Keratinocyte (primary cell): ENCODE data around the gene C11orf42. TPM values are rescaled to one million over a fixed set of nuclear protein-coding genes. Genes with fewer than 3 reads are reported as not detected.

Experiments
- DNase-seq: peaks from one replicate; pipeline ENCODE4 v3.0.0-alpha.2; 2011; ENCODE audit warnings: low read depth, missing footprints, low spot score
- FAIRE-seq: peaks from 2 replicates; lab custom pipeline; 2011; peaks lifted over from hg19 to GRCh38; lab: Jason Lieb, UNC
- H2AFZ ChIP-seq: 2 replicates; pipeline ENCODE4 v1.6.0; 2012; ENCODE audit warnings: low read length, control low read depth, inconsistent platforms; ENCODE audit not compliant: control insufficient read depth
- H3K27ac ChIP-seq: 2 replicates; pipeline ENCODE4 v1.5.1; 2011; ENCODE audit warnings: low read length; ENCODE audit not compliant: control insufficient read depth, insufficient read depth
- H3K27me3 ChIP-seq: 3 replicates; pipeline ENCODE4 v1.6.0; 2011; ENCODE audit warnings: low read length; ENCODE audit not compliant: control insufficient read depth, insufficient read depth; ENCODE audit errors: extremely low read depth
- H3K36me3 ChIP-seq, 2 experiments: 2 replicates in 1 of 2; 3 replicates in 1 of 2; pipeline ENCODE4 v1.5.1; 2011; ENCODE audit warnings: low read length in 2 of 2, mild to moderate bottlenecking in 1 of 2; ENCODE audit not compliant: control insufficient read depth in 2 of 2, insufficient read depth in 2 of 2; ENCODE audit errors: extremely low read depth in 1 of 2
- H3K4me1 ChIP-seq: 3 replicates; pipeline ENCODE4 v1.5.1; 2011; ENCODE audit warnings: low read length; ENCODE audit not compliant: control insufficient read depth, insufficient read depth; ENCODE audit errors: extremely low read depth
- H3K4me2 ChIP-seq: 3 replicates; pipeline ENCODE4 v1.6.0; 2011; ENCODE audit warnings: low read depth, low read length; ENCODE audit not compliant: control insufficient read depth, insufficient read depth; ENCODE audit errors: extremely low read depth
- H3K4me3 ChIP-seq, 3 experiments: fragments of 200-600 bp in 1 of 3; sonication (generic) in 1 of 3; 2 replicates in 2 of 3; 3 replicates in 1 of 3; pipeline ENCODE4 v1.5.1; 2011 to 2016; ENCODE audit warnings: low read length in 3 of 3, mild to moderate bottlenecking in 3 of 3, control low read depth in 2 of 3, inconsistent platforms in 1 of 3, low read depth in 1 of 3, mixed read lengths in 1 of 3, mixed run types in 1 of 3, moderate library complexity in 1 of 3; ENCODE audit not compliant: control insufficient read depth in 2 of 3, insufficient read depth in 2 of 3; ENCODE audit errors: extremely low read depth in 1 of 3
- H3K79me2 ChIP-seq: 2 replicates; pipeline ENCODE4 v1.6.0; 2012; ENCODE audit warnings: low read length; ENCODE audit not compliant: control insufficient read depth, insufficient read depth
- H3K9ac ChIP-seq: 3 replicates; pipeline ENCODE4 v1.6.0; 2011; ENCODE audit warnings: low read length; ENCODE audit not compliant: control insufficient read depth, insufficient read depth; ENCODE audit errors: extremely low read depth
- H3K9me1 ChIP-seq: 3 replicates; pipeline ENCODE4 v1.6.0; 2011; ENCODE audit warnings: low read length; ENCODE audit not compliant: control insufficient read depth, insufficient read depth; ENCODE audit errors: extremely low read depth
- H3K9me3 ChIP-seq: 2 replicates; pipeline ENCODE4 v1.5.1; 2012; ENCODE audit warnings: low read depth, low read length; ENCODE audit not compliant: control insufficient read depth
- H4K20me1 ChIP-seq: 3 replicates; pipeline ENCODE4 v1.6.0; 2011; ENCODE audit warnings: low read length; ENCODE audit not compliant: control insufficient read depth, insufficient read depth; ENCODE audit errors: extremely low read depth
- EZH2 ChIP-seq: IDR thresholded peaks from one replicate; pipeline ENCODE4 v1.6.1; 2012; ENCODE audit warnings: inconsistent platforms, mild to moderate bottlenecking, low read length, moderate library complexity
- dilution Hi-C: fragments of 300-500 bp; cut with MboI; formaldehyde crosslinking; loops from one replicate; pipeline ENCODE4 v1.7.0; 2020; ENCODE audit warnings: low sequenced_read_pairs; ENCODE audit not compliant: extremely low pct_ligation_motif_present
- polyA plus RNA-seq, 5 experiments: library from polyadenylated mRNA; depleted of rRNA in 3 of 5; stranded (reverse) in 3 of 5; stranded (forward) in 1 of 5; unstranded in 1 of 5; fragments of >200 nt; gene quantifications; 1 replicate in 1 of 5; 2 replicates in 3 of 5; 3 replicates in 1 of 5; pipeline versions ENCODE4 v1.2.1 to v1.2.3, GENCODE V29; 2011 to 2012; ENCODE audit warnings: missing spikeins in 2 of 5, low read depth in 1 of 5, low replicate concordance in 1 of 5
- TF ChIP-seq, protein P1 (sequence below), 3 experiments: IDR thresholded peaks in 1 of 3; conservative IDR thresholded peaks in 1 of 3; optimal IDR thresholded peaks in 1 of 3; 2 replicates in 2 of 3; 3 replicates in 1 of 3; pipeline versions ENCODE3 to v1.5.1; 2011; ENCODE audit warnings: low read length in 3 of 3, mild to moderate bottlenecking in 3 of 3, moderate library complexity in 2 of 3, control low read depth in 1 of 3, inconsistent platforms in 1 of 3; ENCODE audit not compliant: insufficient read depth in 2 of 3; ENCODE audit errors: extremely low read depth in 1 of 3

Gene C11orf42
- polyA plus RNA-seq, 1 donor (not counting 4 experiments of a cell fraction or from before 2014, with no cell fraction given): not detected

DNA sequence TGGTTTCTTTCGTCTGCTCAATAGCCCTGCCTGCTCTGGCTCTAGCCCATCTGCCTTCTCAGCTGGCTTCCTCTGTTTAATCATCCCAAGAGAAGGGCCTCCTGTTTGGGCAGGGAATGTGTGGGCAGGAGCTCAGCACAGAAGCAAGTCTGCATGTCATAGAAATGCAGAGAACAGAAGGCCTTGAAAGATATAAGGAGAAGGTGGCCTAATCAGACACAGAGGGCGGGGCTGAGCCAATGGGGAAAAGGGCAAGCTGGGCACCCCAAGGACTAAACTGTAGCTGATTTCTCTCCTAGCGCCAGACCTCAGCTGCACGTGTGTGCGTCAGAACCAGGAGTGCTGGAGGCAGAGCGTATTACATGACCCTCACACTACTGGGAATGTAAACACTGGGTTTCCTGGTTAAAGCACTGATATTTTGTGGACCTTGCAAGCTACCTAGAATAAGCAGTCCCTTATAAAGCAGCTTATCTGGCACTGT lies 46.7 kb downstream of the C11orf42 start:
- TF ChIP-seq, protein P1, sequence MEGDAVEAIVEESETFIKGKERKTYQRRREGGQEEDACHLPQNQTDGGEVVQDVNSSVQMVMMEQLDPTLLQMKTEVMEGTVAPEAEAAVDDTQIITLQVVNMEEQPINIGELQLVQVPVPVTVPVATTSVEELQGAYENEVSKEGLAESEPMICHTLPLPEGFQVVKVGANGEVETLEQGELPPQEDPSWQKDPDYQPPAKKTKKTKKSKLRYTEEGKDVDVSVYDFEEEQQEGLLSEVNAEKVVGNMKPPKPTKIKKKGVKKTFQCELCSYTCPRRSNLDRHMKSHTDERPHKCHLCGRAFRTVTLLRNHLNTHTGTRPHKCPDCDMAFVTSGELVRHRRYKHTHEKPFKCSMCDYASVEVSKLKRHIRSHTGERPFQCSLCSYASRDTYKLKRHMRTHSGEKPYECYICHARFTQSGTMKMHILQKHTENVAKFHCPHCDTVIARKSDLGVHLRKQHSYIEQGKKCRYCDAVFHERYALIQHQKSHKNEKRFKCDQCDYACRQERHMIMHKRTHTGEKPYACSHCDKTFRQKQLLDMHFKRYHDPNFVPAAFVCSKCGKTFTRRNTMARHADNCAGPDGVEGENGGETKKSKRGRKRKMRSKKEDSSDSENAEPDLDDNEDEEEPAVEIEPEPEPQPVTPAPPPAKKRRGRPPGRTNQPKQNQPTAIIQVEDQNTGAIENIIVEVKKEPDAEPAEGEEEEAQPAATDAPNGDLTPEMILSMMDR (optimal IDR thresholded peaks at IDR 0.05 in 1 of 3, IDR thresholded peaks at IDR 0.05 in 1 of 3, conservative IDR thresholded peaks at IDR 0.05 in 1 of 3; ENCODE audit: extremely low read depth in 1 of 3, insufficient read depth in 2 of 3, low read length in 3 of 3): no peak
- no peak for TF ChIP-seq EZH2
- H3K79me2 ChIP-seq: no peaks in the 10 kb centered on the region
- peaks cover 5% of the 10 kb centered on the region for H3K27me3 ChIP-seq
- no peak overlapping the region for H3K27ac ChIP-seq
- no peaks in the 10 kb centered on the region for H3K36me3 ChIP-seq
- H4K20me1 ChIP-seq: no peaks in the 10 kb centered on the region
- H3K4me3 ChIP-seq: no peak overlapping the region
- no peak overlapping the region for H3K4me2 ChIP-seq
- H2AFZ ChIP-seq: no peak overlapping the region
- H3K9me1 ChIP-seq: no peaks in the 10 kb centered on the region
- H3K9ac ChIP-seq: no peak overlapping the region
- DNase-seq (no peak), FAIRE-seq (no peak)
- H3K9me3 ChIP-seq: no peaks in the 10 kb centered on the region
- peaks cover 10% of the 10 kb centered on the region for H3K4me1 ChIP-seq
- dilution Hi-C loops: no loop called here

DNA sequence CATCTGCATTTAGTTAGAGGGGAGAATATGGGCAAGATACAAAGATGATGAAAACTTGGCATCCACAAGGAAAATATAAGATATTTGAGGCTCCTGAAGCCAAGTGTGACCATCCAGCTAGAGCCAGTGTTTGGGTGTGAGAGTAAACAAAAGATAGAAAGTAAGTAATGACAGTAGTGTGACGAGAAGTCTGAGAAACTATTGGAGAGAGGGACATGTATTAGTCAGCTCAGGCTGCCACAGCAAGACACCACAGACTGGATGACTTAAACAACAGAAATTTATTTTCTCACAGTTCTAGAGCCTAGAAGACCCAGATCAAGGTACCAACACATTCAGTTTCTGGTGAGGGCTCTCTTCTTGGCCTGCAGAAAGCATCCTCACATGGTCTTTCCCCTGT lies 47.8 kb downstream of the C11orf42 start:
- DNase-seq (no peak), FAIRE-seq (no peak)
- Histone ChIP-seq H3K36me3 (no peaks in the 10 kb centered on the region), H3K9ac (no peak overlapping the region), H3K4me1 (peaks cover 10% of the 10 kb centered on the region), H3K4me3 (no peak overlapping the region), H3K9me3 (no peaks in the 10 kb centered on the region), H2AFZ (no peak overlapping the region), H3K9me1 (no peaks in the 10 kb centered on the region), H4K20me1 (no peaks in the 10 kb centered on the region), H3K27me3 (peaks cover 16% of the 10 kb centered on the region), H3K4me2 (no peak overlapping the region), H3K79me2 (no peaks in the 10 kb centered on the region), H3K27ac (no peak overlapping the region)
- no peak for TF ChIP-seq EZH2
- TF ChIP-seq, protein P1 (optimal IDR thresholded peaks at IDR 0.05 in 1 of 3, IDR thresholded peaks at IDR 0.05 in 1 of 3, conservative IDR thresholded peaks at IDR 0.05 in 1 of 3; ENCODE audit: extremely low read depth in 1 of 3, insufficient read depth in 2 of 3, low read length in 3 of 3): no peak
- dilution Hi-C loops: no loop called here
